ENCODE data around the gene B4GALT4.

GRCh38 chr3:119194237-119195150 is 46.2 kb downstream of the B4GALT4 start:
- no peak for TF ChIP-seq CTCF (IDR thresholded peaks at IDR 0.05)
- TF ChIP-seq POLR2A (IDR thresholded peaks at IDR 0.05), result no peak
